K562 (cell line): Measurements from ENCODE around the gene TSPOAP1. TPM values are rescaled to one million over a fixed set of nuclear protein-coding genes. Genes with fewer than 3 reads are reported as not detected.

Experiments
- DIDO1 ChIP-seq: fragments of 450-650 bp; IDR thresholded peaks from 2 replicates; pipeline ENCODE4 v1.6.1; 2016; ENCODE audit warnings: low read depth, missing biosample characterization, missing genetic modification characterization
- EZH2 ChIP-seq: IDR thresholded peaks from 2 replicates; pipeline ENCODE4 v1.6.1; 2012; ENCODE audit warnings: low read depth, mild to moderate bottlenecking, inconsistent platforms, low read length, borderline replicate concordance
- GATAD2A ChIP-seq: fragments of 450-650 bp; IDR thresholded peaks from 2 replicates; pipeline ENCODE4 v1.6.1; 2017
- KDM2B ChIP-seq: fragments of 250-450 bp; sonication (Bioruptor Pico); IDR thresholded peaks from 2 replicates; pipeline ENCODE4 v1.8.0; 2021; ENCODE audit warnings: mild to moderate bottlenecking, moderate library complexity
- MBD2 ChIP-seq: sonication (generic); IDR thresholded peaks from 2 replicates; pipeline ENCODE4 v1.6.1; 2016; ENCODE audit warnings: low read depth, borderline replicate concordance
- NFRKB ChIP-seq: fragments of 450-650 bp; IDR thresholded peaks from 2 replicates; pipeline ENCODE4 v1.6.1; 2016; ENCODE audit warnings: low read depth
- PHTF2 ChIP-seq: fragments of 250-450 bp; sonication (Bioruptor Pico); IDR thresholded peaks from 2 replicates; pipeline ENCODE4 v1.5.0; 2021; ENCODE audit warnings: mild to moderate bottlenecking
- POLR2B ChIP-seq: fragments of 450-650 bp; IDR thresholded peaks from 2 replicates; pipeline ENCODE4 v1.6.1; 2018; ENCODE audit warnings: low read depth; ENCODE audit not compliant: partially characterized antibody
- POLR3A ChIP-seq: IDR thresholded peaks from 2 replicates; pipeline ENCODE4 v1.6.1; 2011; ENCODE audit warnings: borderline replicate concordance, mild to moderate bottlenecking, moderate library complexity; ENCODE audit not compliant: insufficient read length, insufficient read depth; ENCODE audit errors: extremely low read depth
- ZNF316 ChIP-seq: fragments of 450-650 bp; IDR thresholded peaks from 2 replicates; pipeline ENCODE4 v1.6.1; 2016
- ZNF431 ChIP-seq: sonication (generic); formaldehyde crosslinking; IDR thresholded peaks from 2 replicates; pipeline ENCODE4 v1.8.0; 2022; ENCODE audit warnings: mild to moderate bottlenecking, missing genetic modification reagents
- ZNF707 ChIP-seq: fragments of 250-450 bp; sonication (Bioruptor Pico); conservative IDR thresholded peaks from 2 replicates; pipeline ENCODE4 v1.8.0; 2022; ENCODE audit warnings: inconsistent platforms, mild to moderate bottlenecking, moderate library complexity
- ZNF717 ChIP-seq: fragments of 250-450 bp; sonication (Bioruptor Pico); IDR thresholded peaks from 2 replicates; pipeline ENCODE4 v1.5.0; 2021
- polyA plus RNA-seq, 8 experiments: library from polyadenylated mRNA; depleted of rRNA in 4 of 8; stranded (reverse) in 5 of 8; unstranded in 3 of 8; fragments of >200 nt; fragmentation: Nextera tagmentation in 2 of 8; fragmentation: Illumina TruSeq in 1 of 8; extraction: Ambion mirVana in 2 of 8; extraction: Trizol in 1 of 8; gene quantifications; 2 replicates each; pipeline versions ENCODE4 v1.2.1 to v1.2.3, GENCODE V29; 2011 to 2014; ENCODE audit warnings: inconsistent platforms in 1 of 8, missing spikeins in 1 of 8
- total RNA-seq, 7 experiments: library from RNA; depleted of rRNA in 6 of 7; stranded (reverse); fragments of >200 nt in 6 of 7; fragmentation: Illumina TruSeq in 2 of 7; extraction: Trizol in 2 of 7; gene quantifications; 2 replicates each; pipeline versions ENCODE4 v1.2.1 to v1.2.3, GENCODE V29; 2011 to 2021; ENCODE audit warnings: low replicate concordance in 1 of 7
- TF ChIP-seq, protein P1 (sequence below): fragments of 250-450 bp; sonication (Bioruptor Pico); IDR thresholded peaks from 2 replicates; pipeline ENCODE4 v1.5.0; 2021
- TF ChIP-seq, protein P2 (sequence below): fragments of 250-450 bp; sonication (Bioruptor Pico); IDR thresholded peaks from 2 replicates; pipeline ENCODE4 v1.4.0; 2020
- TF ChIP-seq, protein P3 (sequence below): fragments of 200-800 bp; sonication (Bioruptor generic); IDR thresholded peaks from 2 replicates; pipeline ENCODE4 v1.6.1; 2016; ENCODE audit warnings: missing genetic modification characterization, missing compliant biosample characterization
- TF ChIP-seq, protein P4 (sequence below): fragments of 450-650 bp; IDR thresholded peaks from 2 replicates; pipeline ENCODE4 v1.6.1; 2017; ENCODE audit warnings: antibody characterized with exemption, mild to moderate bottlenecking

TSPOAP1 gene
- total and polyA plus RNA-seq, 9 of the 15 experiments (the other 6 are each of a cell fraction or from before 2014, with no cell fraction given): 0.87 to 3.9 (median 1.8) TPM; not detected in 2

DNA sequence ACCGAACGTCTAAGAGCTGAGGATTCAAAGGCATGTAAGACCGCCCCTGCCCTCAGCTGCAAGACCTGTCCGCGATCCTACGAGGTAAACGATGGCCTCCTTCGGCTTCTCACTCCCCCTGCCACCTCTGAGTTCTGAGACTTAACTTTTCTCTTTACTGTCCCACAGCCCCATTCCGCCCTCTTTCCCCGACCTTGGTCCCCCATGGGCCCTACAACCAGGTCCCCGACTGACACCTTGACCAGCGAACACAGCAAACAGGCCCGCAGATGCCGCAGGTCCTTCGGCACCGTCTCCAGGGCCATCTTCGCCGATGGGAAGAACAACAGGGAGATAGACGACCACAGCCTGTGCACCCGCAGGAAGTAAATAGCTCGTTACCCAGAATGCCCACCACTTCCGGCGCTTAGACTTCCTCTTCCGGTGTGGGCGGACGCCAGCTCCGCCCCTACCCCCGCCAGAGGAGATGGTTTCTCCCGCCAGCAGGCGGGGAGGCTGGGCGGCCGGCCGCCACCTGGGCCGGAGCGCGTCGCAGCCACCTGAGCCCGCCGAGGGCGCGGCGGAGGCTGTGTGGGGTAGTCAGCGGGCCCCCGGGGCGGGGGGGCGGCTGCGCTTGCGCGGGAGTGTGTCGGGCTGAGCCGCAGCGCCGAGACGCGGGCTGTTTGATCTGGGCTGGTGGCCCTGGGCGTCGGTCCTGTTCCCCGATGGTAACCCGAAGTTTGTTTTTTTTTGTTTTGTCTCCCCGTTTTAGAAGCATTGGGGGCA, 23.4 kb upstream of the TSPOAP1 start, which contains the start of gene SUPT4H1 (continued):
- TF ChIP-seq, protein P1, sequence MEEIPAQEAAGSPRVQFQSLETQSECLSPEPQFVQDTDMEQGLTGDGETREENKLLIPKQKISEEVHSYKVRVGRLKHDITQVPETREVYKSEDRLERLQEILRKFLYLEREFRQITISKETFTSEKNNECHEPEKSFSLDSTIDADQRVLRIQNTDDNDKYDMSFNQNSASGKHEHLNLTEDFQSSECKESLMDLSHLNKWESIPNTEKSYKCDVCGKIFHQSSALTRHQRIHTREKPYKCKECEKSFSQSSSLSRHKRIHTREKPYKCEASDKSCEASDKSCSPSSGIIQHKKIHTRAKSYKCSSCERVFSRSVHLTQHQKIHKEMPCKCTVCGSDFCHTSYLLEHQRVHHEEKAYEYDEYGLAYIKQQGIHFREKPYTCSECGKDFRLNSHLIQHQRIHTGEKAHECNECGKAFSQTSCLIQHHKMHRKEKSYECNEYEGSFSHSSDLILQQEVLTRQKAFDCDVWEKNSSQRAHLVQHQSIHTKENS (CRISPR knock-in tag): no peak
- TF ChIP-seq NFRKB: no peak; the same call in 1 of the 2 replicates
- no peak for TF ChIP-seq ZNF707 (CRISPR knock-in tag)
- TF ChIP-seq, protein P2, sequence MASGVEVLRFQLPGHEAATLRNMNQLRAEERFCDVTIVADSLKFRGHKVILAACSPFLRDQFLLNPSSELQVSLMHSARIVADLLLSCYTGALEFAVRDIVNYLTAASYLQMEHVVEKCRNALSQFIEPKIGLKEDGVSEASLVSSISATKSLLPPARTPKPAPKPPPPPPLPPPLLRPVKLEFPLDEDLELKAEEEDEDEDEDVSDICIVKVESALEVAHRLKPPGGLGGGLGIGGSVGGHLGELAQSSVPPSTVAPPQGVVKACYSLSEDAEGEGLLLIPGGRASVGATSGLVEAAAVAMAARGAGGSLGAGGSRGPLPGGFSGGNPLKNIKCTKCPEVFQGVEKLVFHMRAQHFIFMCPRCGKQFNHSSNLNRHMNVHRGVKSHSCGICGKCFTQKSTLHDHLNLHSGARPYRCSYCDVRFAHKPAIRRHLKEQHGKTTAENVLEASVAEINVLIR: no peak
- TF ChIP-seq PHTF2 (CRISPR knock-in tag): no peak
- TF ChIP-seq ZNF717: no peak
- peak; percentile 93 for TF ChIP-seq MBD2
- TF ChIP-seq, protein P3, sequence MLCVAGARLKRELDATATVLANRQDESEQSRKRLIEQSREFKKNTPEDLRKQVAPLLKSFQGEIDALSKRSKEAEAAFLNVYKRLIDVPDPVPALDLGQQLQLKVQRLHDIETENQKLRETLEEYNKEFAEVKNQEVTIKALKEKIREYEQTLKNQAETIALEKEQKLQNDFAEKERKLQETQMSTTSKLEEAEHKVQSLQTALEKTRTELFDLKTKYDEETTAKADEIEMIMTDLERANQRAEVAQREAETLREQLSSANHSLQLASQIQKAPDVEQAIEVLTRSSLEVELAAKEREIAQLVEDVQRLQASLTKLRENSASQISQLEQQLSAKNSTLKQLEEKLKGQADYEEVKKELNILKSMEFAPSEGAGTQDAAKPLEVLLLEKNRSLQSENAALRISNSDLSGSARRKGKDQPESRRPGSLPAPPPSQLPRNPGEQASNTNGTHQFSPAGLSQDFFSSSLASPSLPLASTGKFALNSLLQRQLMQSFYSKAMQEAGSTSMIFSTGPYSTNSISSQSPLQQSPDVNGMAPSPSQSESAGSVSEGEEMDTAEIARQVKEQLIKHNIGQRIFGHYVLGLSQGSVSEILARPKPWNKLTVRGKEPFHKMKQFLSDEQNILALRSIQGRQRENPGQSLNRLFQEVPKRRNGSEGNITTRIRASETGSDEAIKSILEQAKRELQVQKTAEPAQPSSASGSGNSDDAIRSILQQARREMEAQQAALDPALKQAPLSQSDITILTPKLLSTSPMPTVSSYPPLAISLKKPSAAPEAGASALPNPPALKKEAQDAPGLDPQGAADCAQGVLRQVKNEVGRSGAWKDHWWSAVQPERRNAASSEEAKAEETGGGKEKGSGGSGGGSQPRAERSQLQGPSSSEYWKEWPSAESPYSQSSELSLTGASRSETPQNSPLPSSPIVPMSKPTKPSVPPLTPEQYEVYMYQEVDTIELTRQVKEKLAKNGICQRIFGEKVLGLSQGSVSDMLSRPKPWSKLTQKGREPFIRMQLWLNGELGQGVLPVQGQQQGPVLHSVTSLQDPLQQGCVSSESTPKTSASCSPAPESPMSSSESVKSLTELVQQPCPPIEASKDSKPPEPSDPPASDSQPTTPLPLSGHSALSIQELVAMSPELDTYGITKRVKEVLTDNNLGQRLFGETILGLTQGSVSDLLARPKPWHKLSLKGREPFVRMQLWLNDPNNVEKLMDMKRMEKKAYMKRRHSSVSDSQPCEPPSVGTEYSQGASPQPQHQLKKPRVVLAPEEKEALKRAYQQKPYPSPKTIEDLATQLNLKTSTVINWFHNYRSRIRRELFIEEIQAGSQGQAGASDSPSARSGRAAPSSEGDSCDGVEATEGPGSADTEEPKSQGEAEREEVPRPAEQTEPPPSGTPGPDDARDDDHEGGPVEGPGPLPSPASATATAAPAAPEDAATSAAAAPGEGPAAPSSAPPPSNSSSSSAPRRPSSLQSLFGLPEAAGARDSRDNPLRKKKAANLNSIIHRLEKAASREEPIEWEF (CRISPR knock-in tag): no peak
- no peak for TF ChIP-seq ZNF316
- peak; percentile 63; the same call in 1 of the 2 replicates for TF ChIP-seq DIDO1 (tag)
- no peak for TF ChIP-seq ZNF431
- no peak for TF ChIP-seq EZH2
- TF ChIP-seq POLR3A: no peak
- TF ChIP-seq GATAD2A: no peak
- TF ChIP-seq POLR2B: peak; percentile 76
- TF ChIP-seq KDM2B (CRISPR knock-in tag): no peak
- TF ChIP-seq, protein P4, sequence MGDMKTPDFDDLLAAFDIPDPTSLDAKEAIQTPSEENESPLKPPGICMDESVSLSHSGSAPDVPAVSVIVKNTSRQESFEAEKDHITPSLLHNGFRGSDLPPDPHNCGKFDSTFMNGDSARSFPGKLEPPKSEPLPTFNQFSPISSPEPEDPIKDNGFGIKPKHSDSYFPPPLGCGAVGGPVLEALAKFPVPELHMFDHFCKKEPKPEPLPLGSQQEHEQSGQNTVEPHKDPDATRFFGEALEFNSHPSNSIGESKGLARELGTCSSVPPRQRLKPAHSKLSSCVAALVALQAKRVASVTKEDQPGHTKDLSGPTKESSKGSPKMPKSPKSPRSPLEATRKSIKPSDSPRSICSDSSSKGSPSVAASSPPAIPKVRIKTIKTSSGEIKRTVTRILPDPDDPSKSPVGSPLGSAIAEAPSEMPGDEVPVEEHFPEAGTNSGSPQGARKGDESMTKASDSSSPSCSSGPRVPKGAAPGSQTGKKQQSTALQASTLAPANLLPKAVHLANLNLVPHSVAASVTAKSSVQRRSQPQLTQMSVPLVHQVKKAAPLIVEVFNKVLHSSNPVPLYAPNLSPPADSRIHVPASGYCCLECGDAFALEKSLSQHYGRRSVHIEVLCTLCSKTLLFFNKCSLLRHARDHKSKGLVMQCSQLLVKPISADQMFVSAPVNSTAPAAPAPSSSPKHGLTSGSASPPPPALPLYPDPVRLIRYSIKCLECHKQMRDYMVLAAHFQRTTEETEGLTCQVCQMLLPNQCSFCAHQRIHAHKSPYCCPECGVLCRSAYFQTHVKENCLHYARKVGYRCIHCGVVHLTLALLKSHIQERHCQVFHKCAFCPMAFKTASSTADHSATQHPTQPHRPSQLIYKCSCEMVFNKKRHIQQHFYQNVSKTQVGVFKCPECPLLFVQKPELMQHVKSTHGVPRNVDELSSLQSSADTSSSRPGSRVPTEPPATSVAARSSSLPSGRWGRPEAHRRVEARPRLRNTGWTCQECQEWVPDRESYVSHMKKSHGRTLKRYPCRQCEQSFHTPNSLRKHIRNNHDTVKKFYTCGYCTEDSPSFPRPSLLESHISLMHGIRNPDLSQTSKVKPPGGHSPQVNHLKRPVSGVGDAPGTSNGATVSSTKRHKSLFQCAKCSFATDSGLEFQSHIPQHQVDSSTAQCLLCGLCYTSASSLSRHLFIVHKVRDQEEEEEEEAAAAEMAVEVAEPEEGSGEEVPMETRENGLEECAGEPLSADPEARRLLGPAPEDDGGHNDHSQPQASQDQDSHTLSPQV: 0 out of 2 replicates have a peak, but pooled peaks have one; percentile 21
